Bladder microvascular endothelial cell (primary cell): ENCODE measurements around the gene SQSTM1. TPM values are rescaled to one million over a fixed set of nuclear protein-coding genes. Genes with fewer than 3 reads are reported as not detected.

Source experiments
- total RNA-seq: library from RNA; depleted of rRNA; stranded (reverse); fragments of >200 nt; gene quantifications from 2 replicates; pipeline ENCODE4 v1.2.3, GENCODE V29; 2014

The SQSTM1 gene
- total RNA-seq, result 356 and 831 TPM in 2 replicates

DNA sequence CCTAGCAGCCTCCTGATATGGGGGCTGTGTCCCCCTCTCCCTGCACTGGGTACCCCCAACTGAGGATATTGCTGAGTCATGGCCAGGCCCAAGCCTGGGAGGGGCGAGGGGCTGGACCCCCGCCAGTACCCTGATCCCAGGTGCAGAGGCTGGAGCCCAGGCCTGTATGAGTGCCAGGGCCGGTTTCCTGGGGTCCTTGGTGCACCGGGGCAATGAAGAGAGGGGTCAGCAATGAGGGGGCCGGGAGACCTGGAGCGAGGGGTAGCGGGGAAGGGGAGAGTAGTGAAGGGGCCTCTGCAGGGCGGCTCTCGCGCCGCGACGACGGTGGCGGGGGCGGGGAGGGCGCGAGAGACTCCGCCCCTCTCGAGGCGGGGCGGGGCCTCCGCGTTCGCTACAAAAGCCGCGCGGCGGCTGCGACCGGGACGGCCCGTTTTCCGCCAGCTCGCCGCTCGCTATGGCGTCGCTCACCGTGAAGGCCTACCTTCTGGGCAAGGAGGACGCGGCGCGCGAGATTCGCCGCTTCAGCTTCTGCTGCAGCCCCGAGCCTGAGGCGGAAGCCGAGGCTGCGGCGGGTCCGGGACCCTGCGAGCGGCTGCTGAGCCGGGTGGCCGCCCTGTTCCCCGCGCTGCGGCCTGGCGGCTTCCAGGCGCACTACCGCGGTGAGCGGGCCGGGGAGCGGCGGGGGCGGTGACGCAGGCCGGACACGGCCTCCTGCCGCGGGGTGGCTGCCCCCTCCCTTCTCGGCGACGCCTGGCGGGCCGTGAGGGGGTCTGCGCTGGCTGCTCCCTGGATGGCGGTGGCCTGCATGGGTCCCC lies at the start of gene SQSTM1:
TSS of gene SQSTM1 (plus strand) at position 423 of the 815 bp plus-strand sequence. CDS start at position 455, 32 bp downstream.

DNA sequence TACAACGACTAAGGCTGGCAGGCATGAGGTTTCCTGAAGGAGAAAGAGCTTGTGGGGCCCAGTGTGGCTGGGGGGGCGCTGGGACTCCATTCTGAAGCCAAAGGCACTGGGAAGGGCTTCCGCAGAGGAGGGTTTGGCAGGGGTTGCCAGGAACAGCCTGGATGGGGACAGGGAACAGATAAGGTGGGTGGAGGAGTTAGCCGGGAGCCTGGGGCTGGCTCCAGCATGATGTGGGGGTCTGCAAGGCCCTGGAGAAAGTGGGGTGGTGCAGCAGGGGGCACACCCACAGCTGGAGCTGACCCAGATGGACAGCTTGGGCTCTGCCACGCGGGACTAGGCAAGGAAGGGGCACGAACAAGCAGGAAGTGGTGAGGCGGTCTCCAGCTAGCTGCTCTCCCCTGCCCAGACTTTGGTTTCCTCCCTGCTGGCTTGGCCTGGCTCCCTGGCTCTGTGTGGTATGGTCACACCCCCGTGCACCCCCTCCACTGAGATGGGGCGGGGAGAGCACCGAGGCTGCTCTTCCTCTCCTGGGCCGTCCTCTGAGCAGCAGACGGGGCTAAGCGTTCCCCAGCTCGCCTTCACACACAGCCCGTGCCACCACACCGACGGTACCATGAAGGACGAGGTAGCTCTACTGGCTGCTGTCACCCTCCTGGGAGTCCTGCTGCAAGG lies 27.1 kb upstream of the SQSTM1 start, which contains the start of gene LTC4S:
TSS of gene LTC4S (plus strand) at position 519 of the 672 bp plus-strand sequence. CDS start at position 614, 95 bp downstream.

DNA sequence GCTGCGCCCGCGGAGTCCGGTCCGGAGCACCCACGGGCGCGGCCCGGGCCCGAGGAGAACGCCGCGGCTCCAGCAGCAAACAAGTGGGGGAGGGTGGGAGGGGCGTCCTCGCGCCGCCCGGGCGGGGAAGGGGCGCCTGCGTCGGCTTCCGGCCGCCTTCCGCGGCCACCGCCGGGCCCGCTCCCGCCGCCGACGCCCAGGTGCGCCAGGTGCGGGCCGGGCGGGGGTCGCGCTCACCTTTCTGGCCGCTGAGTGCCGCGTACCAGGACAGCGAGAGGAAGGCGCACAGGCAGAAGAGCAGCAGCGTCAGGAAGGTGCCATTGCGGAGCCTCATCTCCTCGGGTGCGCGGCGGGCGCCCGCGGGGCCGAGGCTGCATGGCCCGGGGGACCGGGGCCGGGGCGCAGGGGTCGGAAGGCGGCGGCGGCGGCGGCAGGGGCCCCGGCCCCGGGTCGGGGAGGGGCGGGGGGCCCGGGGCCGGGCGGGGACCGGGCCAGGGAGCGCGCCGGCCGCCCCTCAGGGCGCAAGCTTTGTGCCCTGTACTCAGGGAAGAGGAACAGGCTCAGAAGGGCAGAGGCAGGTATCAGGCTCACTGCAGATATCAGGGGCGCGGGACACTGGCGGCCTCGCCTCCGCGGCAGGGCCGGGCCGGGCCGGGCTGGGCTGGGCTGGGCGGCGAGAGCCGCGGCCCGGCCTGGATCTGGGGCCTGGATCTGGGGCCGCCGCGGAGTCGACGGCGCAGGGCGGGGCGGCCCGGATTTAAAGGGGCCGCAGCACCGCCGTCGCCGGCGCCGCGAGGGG lies 14.3 kb upstream of the SQSTM1 start, which contains the start of gene MGAT4B:
TSS of gene MGAT4B (minus strand) at position 617 of the 799 bp plus-strand sequence. CDS start at position 334, 283 bp downstream.

DNA sequence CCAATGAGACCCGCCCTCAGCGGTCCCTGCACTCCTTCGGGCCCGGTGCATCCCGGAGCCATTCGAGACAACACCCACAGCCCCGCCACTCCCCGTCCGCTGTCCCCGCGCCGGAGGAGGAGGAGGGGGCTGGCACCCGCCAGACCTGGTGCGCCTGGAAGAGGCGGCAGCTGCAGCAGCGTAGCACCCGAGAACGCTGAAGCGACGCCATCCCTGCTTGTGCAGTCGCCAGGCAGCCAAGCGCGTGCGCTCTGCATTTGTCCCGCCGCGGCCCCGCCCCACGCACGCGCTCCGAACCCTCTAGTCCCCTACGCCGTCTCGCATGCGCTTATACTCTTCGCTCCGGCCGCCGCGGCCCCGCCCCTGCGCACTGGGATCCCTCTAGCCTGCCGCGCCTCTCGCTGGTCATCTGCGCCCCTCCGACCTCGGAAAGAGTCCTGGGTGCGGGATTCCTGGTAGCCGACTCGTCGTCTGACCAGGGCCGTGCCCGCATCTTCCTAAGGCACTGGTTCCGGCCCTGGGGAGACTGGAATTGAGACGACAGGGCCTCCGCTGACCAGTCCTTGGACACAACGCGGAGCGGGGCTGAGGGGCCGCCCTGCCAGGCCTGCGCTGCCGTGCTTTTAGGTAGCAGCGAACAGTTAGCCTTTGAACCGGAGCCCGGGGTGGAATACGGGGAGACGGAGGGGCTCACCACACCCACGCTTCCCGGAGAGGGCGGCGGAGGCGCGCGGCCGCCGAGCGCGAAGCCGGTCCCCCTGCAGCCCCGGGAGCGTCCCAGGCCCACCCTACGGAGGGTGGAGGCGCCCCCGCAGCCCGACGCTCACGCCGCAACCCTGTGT lies 38.1 kb downstream of the SQSTM1 start, which contains the start of gene MRNIP:
TSS of gene MRNIP (minus strand) at position 232 of the 842 bp plus-strand sequence. CDS start at position 211, 21 bp downstream.

Other genes with a start within 250 kb of the SQSTM1 start
- gene HNRNPH1, start 197.2 kb upstream of the SQSTM1 start, total RNA-seq, result 466 and 1,064 TPM in 2 replicates
- gene CBY3, start 139.9 kb upstream of the SQSTM1 start, total RNA-seq, result 0.16 TPM in 1 of 2 replicates, not detected in the other
- gene CANX, start 121.9 kb upstream of the SQSTM1 start, total RNA-seq, result 535 and 841 TPM in 2 replicates
- 4.9 and 10.2 TPM in 2 replicates for gene MAML1, start 88.1 kb upstream of the SQSTM1 start, total RNA-seq
- gene LTC4S, start 26.9 kb upstream of the SQSTM1 start, total RNA-seq, result 0.32 TPM in 1 of 2 replicates, not detected in the other
- gene MGAT4B, start 14.0 kb upstream of the SQSTM1 start, total RNA-seq, result 143 and 246 TPM in 2 replicates
- gene MRNIP, start 37.9 kb downstream of the SQSTM1 start, total RNA-seq, result 3.9 and 13.8 TPM in 2 replicates
- 43.9 and 87.7 TPM in 2 replicates for gene TBC1D9B, start 87.0 kb downstream of the SQSTM1 start, total RNA-seq